Tibial nerve (tissue), 4 donors: Measurements from ENCODE around the gene SMAD6. TPM values are rescaled to one million over a fixed set of nuclear protein-coding genes. Genes with fewer than 3 reads are reported as not detected.

Experiments used
- DNase-seq, 2 donors: peaks; one replicate each; pipeline ENCODE4 v3.0.0-alpha.2; 2019; ENCODE audit warnings: low spot score in 2 of 2
- H3K27ac ChIP-seq, 4 donors: fragments of 200-600 bp; sonication (generic) in 3 of 4; one replicate each; pipeline ENCODE4 v1.5.1; 2017 to 2019; ENCODE audit warnings: mild to moderate bottlenecking in 1 of 4
- H3K27me3 ChIP-seq, 2 donors: fragments of 200-600 bp; sonication (generic) in 1 of 2; one replicate each; pipeline versions ENCODE4 v1.5.1 to v1.6.0; 2017 to 2019
- H3K36me3 ChIP-seq, 3 donors: fragments of 200-600 bp; sonication (generic); one replicate each; pipeline ENCODE4 v1.5.1; 2018 to 2019
- H3K4me1 ChIP-seq, 4 donors: fragments of 200-600 bp; sonication (generic) in 3 of 4; one replicate each; pipeline ENCODE4 v1.5.1; 2017 to 2019
- H3K4me3 ChIP-seq, 4 donors: fragments of 200-600 bp; sonication (generic) in 3 of 4; one replicate each; pipeline ENCODE4 v1.5.1; 2017 to 2019; ENCODE audit warnings: mild to moderate bottlenecking in 1 of 4, moderate library complexity in 1 of 4
- H3K9me3 ChIP-seq, 4 donors: fragments of 200-600 bp; sonication (generic) in 3 of 4; one replicate each; pipeline ENCODE4 v1.5.1; 2017 to 2019
- EP300 ChIP-seq, 2 donors: sonication (generic); formaldehyde crosslinking; IDR thresholded peaks; one replicate each; pipeline ENCODE4 v1.6.1; 2017; ENCODE audit warnings: antibody characterized with exemption in 2 of 2, mild to moderate bottlenecking in 1 of 2
- POLR2A ChIP-seq, 2 donors: fragments of 450-650 bp; IDR thresholded peaks; one replicate each; pipeline ENCODE4 v1.6.1; 2017; ENCODE audit warnings: antibody characterized with exemption in 2 of 2, mild to moderate bottlenecking in 2 of 2, moderate library complexity in 2 of 2
- WGBS, 2 donors: methylation state at CpG; one replicate each; pipeline ENCODE4 v1.1.5; 2018; 5-methylcytosine and 5-hydroxymethylcytosine counted together
- total RNA-seq, 4 donors: library from RNA; depleted of rRNA; stranded (reverse); fragments of >200 nt; gene quantifications; one replicate each; pipeline ENCODE4 v1.1.0, GENCODE V29; 2016
- TF ChIP-seq, protein P1 (sequence below), 5 experiments: fragments of 200-600 bp in 3 of 5; fragments of 450-650 bp in 2 of 5; sonication (generic) in 3 of 5; IDR thresholded peaks; one replicate each; pipeline ENCODE4 v1.5.1; 2016 to 2019; ENCODE audit warnings: antibody characterized with exemption in 5 of 5, mild to moderate bottlenecking in 3 of 5, moderate library complexity in 2 of 5

Gene SMAD6
- total RNA-seq, 4 donors from 2014 or later: 41.9 to 57.2 (median 48.6) TPM

- H3K4me3 ChIP-seq: no peak overlapping the region
- 58 to 61% methylated on average over 2 of the region's 2 CpGs for WGBS, 2 donors
- no peak for DNase-seq
- H3K27ac ChIP-seq: no peak overlapping the region
- H3K27me3 ChIP-seq: no peaks in the 10 kb centered on the region
- H3K9me3 ChIP-seq: no peaks in the 10 kb centered on the region
- peaks cover 0 to 9% (median 0%) of the 10 kb centered on the region in 3 donors for H3K36me3 ChIP-seq
- TF ChIP-seq POLR2A (IDR thresholded peaks at IDR 0.05): no peak
- TF ChIP-seq, protein P1, sequence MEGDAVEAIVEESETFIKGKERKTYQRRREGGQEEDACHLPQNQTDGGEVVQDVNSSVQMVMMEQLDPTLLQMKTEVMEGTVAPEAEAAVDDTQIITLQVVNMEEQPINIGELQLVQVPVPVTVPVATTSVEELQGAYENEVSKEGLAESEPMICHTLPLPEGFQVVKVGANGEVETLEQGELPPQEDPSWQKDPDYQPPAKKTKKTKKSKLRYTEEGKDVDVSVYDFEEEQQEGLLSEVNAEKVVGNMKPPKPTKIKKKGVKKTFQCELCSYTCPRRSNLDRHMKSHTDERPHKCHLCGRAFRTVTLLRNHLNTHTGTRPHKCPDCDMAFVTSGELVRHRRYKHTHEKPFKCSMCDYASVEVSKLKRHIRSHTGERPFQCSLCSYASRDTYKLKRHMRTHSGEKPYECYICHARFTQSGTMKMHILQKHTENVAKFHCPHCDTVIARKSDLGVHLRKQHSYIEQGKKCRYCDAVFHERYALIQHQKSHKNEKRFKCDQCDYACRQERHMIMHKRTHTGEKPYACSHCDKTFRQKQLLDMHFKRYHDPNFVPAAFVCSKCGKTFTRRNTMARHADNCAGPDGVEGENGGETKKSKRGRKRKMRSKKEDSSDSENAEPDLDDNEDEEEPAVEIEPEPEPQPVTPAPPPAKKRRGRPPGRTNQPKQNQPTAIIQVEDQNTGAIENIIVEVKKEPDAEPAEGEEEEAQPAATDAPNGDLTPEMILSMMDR (IDR thresholded peaks at IDR 0.05): no peak
- no peak for TF ChIP-seq EP300 (IDR thresholded peaks at IDR 0.05)
- H3K4me1 ChIP-seq: peaks cover 0 to 68% (median 23%) of the 10 kb centered on the region in 4 donors
Observed at GRCh38 chr15:66711260-66711659, 9.2 kb downstream of the SMAD6 start.

- Histone ChIP-seq H3K36me3 (peaks cover 0 to 9% (median 0%) of the 10 kb centered on the region in 3 donors), H3K4me3 (no peak overlapping the region), H3K9me3 (no peaks in the 10 kb centered on the region), H3K27ac (no peak overlapping the region), H3K27me3 (no peaks in the 10 kb centered on the region), H3K4me1 (peaks cover 0 to 68% (median 17%) of the 10 kb centered on the region in 4 donors)
- DNase-seq: no peak
- TF ChIP-seq, protein P1 (IDR thresholded peaks at IDR 0.05): no peak
- no peak for TF ChIP-seq EP300 (IDR thresholded peaks at IDR 0.05)
- TF ChIP-seq POLR2A (IDR thresholded peaks at IDR 0.05): no peak
- WGBS, 2 donors: 48 to 59% methylated on average over 5 of the region's 5 CpGs
Observed at GRCh38 chr15:66711862-66712261, 9.8 kb downstream of the SMAD6 start.

GRCh38 chr15:66713843-66714508, 11.9 kb downstream of the SMAD6 start:
- no peak for TF ChIP-seq POLR2A (IDR thresholded peaks at IDR 0.05)
- TF ChIP-seq EP300 (IDR thresholded peaks at IDR 0.05): no peak
- TF ChIP-seq, protein P1 (IDR thresholded peaks at IDR 0.05): no peak
- peak overlapping the region in 1 of 4 donors; percentile 46 for H3K27ac ChIP-seq
- H3K4me1 ChIP-seq: peaks cover 0 to 57% (median 15%) of the 10 kb centered on the region in 4 donors
- WGBS, 2 donors: 79 to 80% methylated on average over 8 of the region's 8 CpGs
- no peaks in the 10 kb centered on the region for H3K27me3 ChIP-seq
- no peak for DNase-seq
- H3K9me3 ChIP-seq: no peaks in the 10 kb centered on the region
- H3K36me3 ChIP-seq: peaks cover 0 to 29% (median 0%) of the 10 kb centered on the region in 3 donors
- H3K4me3 ChIP-seq: no peak overlapping the region

DNA sequence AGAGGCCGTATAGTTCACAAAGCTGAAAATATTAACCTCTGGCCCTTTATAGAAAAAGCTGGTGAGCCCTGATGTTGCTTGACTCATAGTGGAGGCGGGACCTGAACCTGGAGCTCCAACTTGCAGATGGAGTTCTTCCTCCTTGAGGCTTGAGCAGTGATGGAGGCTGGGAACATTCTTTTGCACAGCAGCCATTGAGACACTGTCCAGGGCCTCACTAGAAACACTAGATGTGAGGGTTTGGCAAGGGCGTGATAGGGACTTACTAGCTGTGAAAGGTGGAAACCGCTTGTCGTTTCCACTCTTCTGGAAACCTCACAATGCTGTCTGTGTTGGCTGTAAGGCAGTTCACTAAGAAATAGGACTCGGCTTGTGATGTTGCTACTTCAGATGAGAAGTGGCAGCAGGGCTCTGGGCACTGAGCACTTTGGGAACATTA, 12.5 kb downstream of the SMAD6 start:
- 57 to 61% methylated on average over 6 of the region's 6 CpGs for WGBS, 2 donors
- Histone ChIP-seq H3K36me3 (peaks cover 0 to 33% (median 0%) of the 10 kb centered on the region in 3 donors), H3K9me3 (no peaks in the 10 kb centered on the region), H3K4me1 (peaks cover 0 to 63% (median 15%) of the 10 kb centered on the region in 4 donors), H3K27ac (peak overlapping the region in 1 of 4 donors; percentile 46), H3K4me3 (no peak overlapping the region), H3K27me3 (no peaks in the 10 kb centered on the region)
- TF ChIP-seq, protein P1 (IDR thresholded peaks at IDR 0.05): no peak
- TF ChIP-seq POLR2A (IDR thresholded peaks at IDR 0.05): no peak
- no peak for TF ChIP-seq EP300 (IDR thresholded peaks at IDR 0.05)
- DNase-seq: no peak

- TF ChIP-seq, protein P1 (IDR thresholded peaks at IDR 0.05): no peak
- no peak for TF ChIP-seq POLR2A (IDR thresholded peaks at IDR 0.05)
- TF ChIP-seq EP300 (IDR thresholded peaks at IDR 0.05): no peak
- 56 to 64% methylated on average over 6 of the region's 6 CpGs for WGBS, 2 donors
- H3K4me3 ChIP-seq: no peak overlapping the region
- no peaks in the 10 kb centered on the region for H3K27me3 ChIP-seq
- DNase-seq: no peak
- no peaks in the 10 kb centered on the region for H3K9me3 ChIP-seq
- peaks cover 0 to 64% (median 15%) of the 10 kb centered on the region in 4 donors for H3K4me1 ChIP-seq
- H3K36me3 ChIP-seq: peaks cover 0 to 33% (median 0%) of the 10 kb centered on the region in 3 donors
- peak overlapping the region in 1 of 4 donors; percentile 34 for H3K27ac ChIP-seq
Observed at GRCh38 chr15:66715181-66715624, 13.2 kb downstream of the SMAD6 start.
